NOMO-1 treated with DMSO at 0.1 percent for 48 hours (cell line): ENCODE measurements around the gene SYNGR4.

Source experiments
- DNase-seq: peaks from one replicate; lab custom pipeline; 2025; ENCODE audit not compliant: unreplicated experiment; lab: John Stamatoyannopoulos, UW

Gene SYNGR4

GRCh38 chr19:48424694-48425219 lies 60.6 kb downstream of the SYNGR4 start:
- peak; percentile 30 for DNase-seq
